Measurements from ENCODE around the gene LAMA3. TPM values are rescaled to one million over a fixed set of nuclear protein-coding genes. Genes with fewer than 3 reads are reported as not detected.
"Not testable (repeated sequence)": the region's sequence is repeated elsewhere in the genome, so short reads cannot be mapped to it uniquely, and the experiment has no call there.

The LAMA3 gene
- total RNA-seq, 1 donor from 2014 or later: 9.4 TPM

DNA sequence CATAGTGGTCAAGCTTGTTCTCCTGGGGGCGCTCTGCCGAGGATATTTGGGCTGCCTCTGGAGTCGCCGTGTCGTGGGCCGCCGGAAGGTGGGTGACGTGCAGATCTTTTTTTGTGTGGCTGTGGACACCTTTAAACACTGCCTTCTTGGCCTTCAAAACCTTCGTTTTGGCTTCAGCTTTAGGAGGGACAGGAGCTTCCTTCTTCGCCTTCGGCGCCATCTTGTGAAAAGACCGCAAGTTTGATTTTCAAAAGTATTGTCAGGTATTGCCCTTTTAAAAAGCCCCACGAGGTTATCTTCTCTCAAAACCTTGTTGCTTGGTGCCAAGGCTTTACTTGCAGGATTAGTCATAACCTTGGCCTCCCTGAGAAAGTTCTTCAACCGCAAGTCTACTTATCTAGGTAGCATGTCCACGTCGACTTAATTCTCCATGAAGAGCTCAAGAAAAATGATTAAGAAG, 20.8 kb downstream of the LAMA3 start:
- no peak for TF ChIP-seq CTCF (conservative IDR thresholded peaks at IDR 0.05)
- Mint-ChIP-seq H3K36me3 (no peaks in the 10 kb centered on the region), H3K27me3 (no peaks in the 10 kb centered on the region), H3K9me3 (peaks cover 4% of the 10 kb centered on the region), H3K4me3 (no peak overlapping the region), H3K4me1 (ENCODE audit: unreplicated experiment) (no peaks in the 10 kb centered on the region), H3K27ac (no peak overlapping the region)
- no peak for DNase-seq (ENCODE audit: extremely low spot score, unreplicated experiment)

GRCh38 chr18:23710946-23711345, 21.7 kb downstream of the LAMA3 start:
- Mint-ChIP-seq H3K36me3 (no peaks in the 10 kb centered on the region), H3K4me1 (ENCODE audit: unreplicated experiment) (no peaks in the 10 kb centered on the region), H3K9me3 (peaks cover 4% of the 10 kb centered on the region), H3K27ac (no peak overlapping the region), H3K4me3 (no peak overlapping the region), H3K27me3 (no peaks in the 10 kb centered on the region)
- no peak for TF ChIP-seq CTCF (conservative IDR thresholded peaks at IDR 0.05)
- DNase-seq (ENCODE audit: extremely low spot score, unreplicated experiment): no peak

DNA sequence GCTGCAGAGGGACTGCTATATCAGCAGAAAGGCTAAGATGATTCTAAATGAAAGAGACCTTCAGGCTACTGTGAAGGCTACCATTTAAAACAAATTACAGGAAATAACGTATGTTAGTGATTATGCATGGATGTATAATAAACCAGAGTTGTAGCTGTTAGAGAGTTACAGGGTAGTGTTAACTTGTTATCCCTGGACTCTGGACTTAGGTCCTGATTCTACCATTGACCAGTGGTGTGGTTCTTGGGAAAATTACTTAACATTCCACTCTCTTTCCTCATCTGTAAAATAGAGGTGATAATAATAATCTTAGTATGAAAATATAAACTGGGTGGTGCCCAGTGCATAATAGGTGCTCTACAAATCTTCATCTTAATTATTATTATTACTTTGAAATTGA, 22.2 kb downstream of the LAMA3 start:
- H3K27me3 Mint-ChIP-seq: no peaks in the 10 kb centered on the region
- no peak for TF ChIP-seq CTCF (conservative IDR thresholded peaks at IDR 0.05)

DNA sequence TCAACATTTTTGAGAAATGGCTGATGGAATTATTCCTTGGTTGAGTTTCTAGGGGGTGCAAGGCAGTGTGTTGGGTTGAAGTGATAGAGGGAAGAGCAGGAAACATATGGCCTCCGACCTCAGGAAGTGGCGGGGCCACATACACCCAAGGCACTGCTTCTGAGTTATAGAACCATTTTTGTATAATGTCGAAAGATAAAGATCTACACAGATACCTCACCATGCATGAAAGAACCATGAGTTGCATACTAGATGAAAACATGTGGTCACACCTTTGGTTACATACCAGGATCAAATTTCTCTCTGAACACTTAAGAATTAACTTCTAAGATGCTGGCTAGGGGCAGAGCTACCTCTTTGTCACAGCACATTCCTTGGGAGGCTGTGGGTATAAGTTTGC, 23.2 kb downstream of the LAMA3 start:
- no peak for TF ChIP-seq CTCF (conservative IDR thresholded peaks at IDR 0.05)
- Mint-ChIP-seq H3K27me3 (no peaks in the 10 kb centered on the region), H3K4me1 (ENCODE audit: unreplicated experiment) (no peaks in the 10 kb centered on the region), H3K36me3 (no peaks in the 10 kb centered on the region), H3K4me3 (no peak overlapping the region), H3K9me3 (no peaks in the 10 kb centered on the region), H3K27ac (peak overlapping the region; percentile 46)
- DNase-seq (ENCODE audit: extremely low spot score, unreplicated experiment): no peak

More for the DNA sequence above, 22.2 kb downstream of the LAMA3 start:
- no peak for DNase-seq (ENCODE audit: extremely low spot score, unreplicated experiment)
- H3K36me3 Mint-ChIP-seq: no peaks in the 10 kb centered on the region
- H3K9me3 Mint-ChIP-seq: peaks cover 4% of the 10 kb centered on the region
- H3K4me1 Mint-ChIP-seq (ENCODE audit: unreplicated experiment): no peaks in the 10 kb centered on the region
- H3K27ac Mint-ChIP-seq: no peak overlapping the region
- H3K4me3 Mint-ChIP-seq: no peak overlapping the region

DNA sequence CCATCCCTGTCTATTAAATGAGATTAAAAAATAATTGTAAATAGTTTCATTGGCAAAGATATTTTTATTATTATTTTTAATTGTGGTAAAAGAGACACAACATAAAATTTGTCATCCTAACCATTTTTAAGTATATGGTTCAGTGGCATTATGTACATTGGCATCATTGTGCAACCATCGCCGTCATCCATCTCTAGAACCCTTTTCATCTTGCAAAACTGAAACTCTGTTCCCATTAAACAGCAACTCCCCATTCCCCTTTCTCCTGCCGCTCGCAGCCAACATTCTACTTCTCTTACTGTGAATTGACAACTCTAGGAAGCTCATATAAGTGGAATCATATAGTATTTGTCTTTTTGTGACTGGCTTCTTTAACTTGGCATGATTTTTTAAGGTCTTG, 25.3 kb downstream of the LAMA3 start:
- Mint-ChIP-seq H3K27ac (no peak overlapping the region), H3K4me1 (ENCODE audit: unreplicated experiment) (no peaks in the 10 kb centered on the region), H3K36me3 (no peaks in the 10 kb centered on the region), H3K9me3 (no peaks in the 10 kb centered on the region), H3K27me3 (no peaks in the 10 kb centered on the region), H3K4me3 (no peak overlapping the region)
- DNase-seq (ENCODE audit: extremely low spot score, unreplicated experiment): no peak
- no peak for TF ChIP-seq CTCF (conservative IDR thresholded peaks at IDR 0.05)

GRCh38 chr18:23716079-23716478, 26.8 kb downstream of the LAMA3 start:
- not testable (repeated sequence) for H3K27ac Mint-ChIP-seq; H3K4me1 Mint-ChIP-seq (ENCODE audit: unreplicated experiment); H3K4me3 Mint-ChIP-seq; H3K36me3 Mint-ChIP-seq; DNase-seq (ENCODE audit: extremely low spot score, unreplicated experiment); H3K9me3 Mint-ChIP-seq; H3K27me3 Mint-ChIP-seq
